Ishikawa (cell line): ENCODE results near the gene PRR20G.

Experiments
- CEBPB ChIP-seq: IDR thresholded peaks from 2 replicates; pipeline ENCODE4 v1.6.1; 2012
- EP300 ChIP-seq: IDR thresholded peaks from 2 replicates; pipeline ENCODE4 v1.6.1; 2012; ENCODE audit warnings: borderline replicate concordance
- TAF1 ChIP-seq: IDR thresholded peaks from 2 replicates; pipeline ENCODE4 v1.6.1; 2012; ENCODE audit warnings: low read depth, mild to moderate bottlenecking
- TCF12 ChIP-seq: IDR thresholded peaks from 2 replicates; pipeline ENCODE4 v1.6.1; 2012; ENCODE audit warnings: low read depth

- TF ChIP-seq TCF12 (no peak), TAF1 (no peak), EP300 (no peak), CEBPB (no peak)
Measured at GRCh38 chr3:127237835-127238234, 50.0 kb downstream of the PRR20G start.
